Measurements from ENCODE around the gene CCDC9B.

CCDC9B gene

GRCh38 chr15:40352281-40352901 lies 11.7 kb upstream of the CCDC9B start:
- TF ChIP-seq POU6F1 (CRISPR knock-in tag; IDR thresholded peaks at IDR 0.05; ENCODE audit: borderline replicate concordance, low read depth) (no peak), BACH2 (CRISPR knock-in tag; IDR thresholded peaks at IDR 0.05; ENCODE audit: borderline replicate concordance) (no peak), TSHZ2 (CRISPR knock-in tag; IDR thresholded peaks at IDR 0.05) (no peak), CSDC2 (CRISPR knock-in tag; IDR thresholded peaks at IDR 0.05) (no peak), ZNF565 (CRISPR knock-in tag; conservative IDR thresholded peaks at IDR 0.05; ENCODE audit: low read depth) (no peak), ESRRG (CRISPR knock-in tag; IDR thresholded peaks at IDR 0.05) (no peak), ARNTL (CRISPR knock-in tag; IDR thresholded peaks at IDR 0.05; ENCODE audit: borderline replicate concordance, low read depth) (no peak), SNAI2 (CRISPR knock-in tag; IDR thresholded peaks at IDR 0.05) (no peak), CREB5 (CRISPR knock-in tag; IDR thresholded peaks at IDR 0.05; ENCODE audit: low read depth) (no peak), ZNF8 (CRISPR knock-in tag; IDR thresholded peaks at IDR 0.05) (no peak), CSRNP3 (CRISPR knock-in tag; IDR thresholded peaks at IDR 0.05) (no peak), ISL1 (CRISPR knock-in tag; IDR thresholded peaks at IDR 0.05) (no peak), GLIS3 (CRISPR knock-in tag; IDR thresholded peaks at IDR 0.05) (no peak), TOX (CRISPR knock-in tag; IDR thresholded peaks at IDR 0.05; ENCODE audit: borderline replicate concordance) (no peak), OSR1 (CRISPR knock-in tag; IDR thresholded peaks at IDR 0.05) (no peak), RARB (CRISPR knock-in tag; IDR thresholded peaks at IDR 0.05) (no peak), ZC3H10 (CRISPR knock-in tag; IDR thresholded peaks at IDR 0.05) (no peak)
- ATAC-seq = no peak

GRCh38 chr15:40349163-40349562 lies 8.4 kb upstream of the CCDC9B start:
- TF ChIP-seq ZNF8 (CRISPR knock-in tag; IDR thresholded peaks at IDR 0.05) = no peak
- no peak for ATAC-seq

GRCh38 chr15:40348474-40348870 lies 7.7 kb upstream of the CCDC9B start:
- no peak for ATAC-seq
- TF ChIP-seq TOX (CRISPR knock-in tag; IDR thresholded peaks at IDR 0.05; ENCODE audit: borderline replicate concordance) (no peak), ZFP30 (CRISPR knock-in tag; IDR thresholded peaks at IDR 0.05) (no peak), ZNF565 (CRISPR knock-in tag; conservative IDR thresholded peaks at IDR 0.05; ENCODE audit: low read depth) (no peak), CSDC2 (CRISPR knock-in tag; IDR thresholded peaks at IDR 0.05) (no peak), PPARA (CRISPR knock-in tag; IDR thresholded peaks at IDR 0.05; ENCODE audit: borderline replicate concordance) (no peak), PATZ1 (CRISPR knock-in tag; IDR thresholded peaks at IDR 0.05; ENCODE audit: borderline replicate concordance) (no peak)

Measured in SK-N-SH treated with all-trans-retinoic acid at 6 μM for 48 hours (cell line).